ENCODE results near the gene NRROS. TPM values are rescaled to one million over a fixed set of nuclear protein-coding genes. Genes with fewer than 3 reads are reported as not detected.
A peak's percentile ranks its signal among the peaks of the same experiment; 100 is the strongest.

NRROS gene
- total and polyA plus RNA-seq, 2 of the 4 experiments (the other 2 are of a cell fraction) = 0.10 TPM; not detected in 1

- TF ChIP-seq RFX5 (IDR thresholded peaks at IDR 0.05; ENCODE audit: low read depth, low read length) = no peak
Observed at GRCh38 chr3:196686436-196686835, 46.9 kb downstream of the NRROS start (continued).

GRCh38 chr3:196688349-196688748 lies 48.9 kb downstream of the NRROS start:
- Histone ChIP-seq H3K79me1 (ENCODE audit: low read depth in 1 of 2, low read length in 2 of 2) (no peaks in the 10 kb centered on the region), H3K27ac (ENCODE audit: insufficient read depth, low read length) (no peak overlapping the region), H2AFZ (replicated peaks; ENCODE audit: low read length, poor library complexity) (peak overlapping the region; percentile 72), H2BK5ac (ENCODE audit: low read depth, low read length, poor library complexity, severe bottlenecking) (no peak overlapping the region), H2BK120ac (ENCODE audit: low read depth, low read length) (peak overlapping the region; percentile 56), H4K91ac (ENCODE audit: insufficient read depth, low read depth, low read length) (no peak overlapping the region; the same call in 1 of the 2 replicates), H3K27me3 (ENCODE audit: control insufficient read depth, insufficient read depth, low read length) (peaks cover 7% of the 10 kb centered on the region), H3K18ac (ENCODE audit: low read depth, low read length) (no peak overlapping the region), H3K9ac (ENCODE audit: low read depth, low read length) (peak overlapping the region; percentile 19; the same call in 1 of the 2 replicates), H3K4ac (ENCODE audit: low read depth, low read length) (peak overlapping the region; percentile 18; the same call in 1 of the 2 replicates), H3K4me2 (ENCODE audit: low read depth, low read length) (peak overlapping the region; percentile 88), H3K9me3 (ENCODE audit: control insufficient read depth, insufficient read depth, low read length) (no peaks in the 10 kb centered on the region), H4K8ac (ENCODE audit: low read depth in 2 of 2, low read length in 2 of 2) (peak overlapping the region; percentile 22 to 34; a peak in 1 of 4 replicates), H3K36me3 (ENCODE audit: control insufficient read depth, insufficient read depth, low read length) (no peaks in the 10 kb centered on the region), H2BK20ac (ENCODE audit: low read depth, low read length) (peak overlapping the region; percentile 63; the same call in 1 of the 2 replicates), H3K4me3 (ENCODE audit: insufficient read depth, low read depth, low read length) (no peak overlapping the region), H2AK5ac (ENCODE audit: low read depth, low read length) (no peak overlapping the region; the same call in 1 of the 2 replicates), H3K9me1 (ENCODE audit: insufficient read depth, low read length) (no peaks in the 10 kb centered on the region; the same call in 1 of the 2 replicates), H2AK9ac (replicated peaks; ENCODE audit: low read depth, low read length, poor library complexity) (peak overlapping the region; percentile 57), H3K14ac (replicated peaks; ENCODE audit: low read depth, low read length) (peak overlapping the region; percentile 78; the same call in 1 of the 2 replicates), H3K4me1 (ENCODE audit: control insufficient read depth, insufficient read depth, low read length) (peaks cover 4% of the 10 kb centered on the region; the same call in 1 of the 2 replicates), H3K56ac (ENCODE audit: extremely low read depth, insufficient read depth, low read length) (no peak overlapping the region), H2BK15ac (ENCODE audit: low read depth, low read length) (peak overlapping the region; percentile 0; the same call in 1 of the 3 replicates), H4K5ac (ENCODE audit: low read depth, low read length) (peak overlapping the region; percentile 92), H3K23ac (ENCODE audit: low read depth, low read length) (peak overlapping the region; percentile 83), H4K20me1 (ENCODE audit: insufficient read depth, low read length) (no peaks in the 10 kb centered on the region)
- dilution Hi-C loops (cut with HindIII; ENCODE audit: low sequenced_read_pairs, unreplicated experiment) (no loop called here), intact Hi-C loops (cut with micrococcal nuclease) (loop anchor here (10.0 kb wide), 1 partner anchor 434 kb away; no protein-coding TSS in a partner anchor), in situ Hi-C loops (cut with MboI; ENCODE audit: low sequenced_read_pairs) (loop anchor here (5.0 kb wide), 1 partner anchor 81 kb away; no protein-coding TSS in a partner anchor)
- WGBS, 2 experiments (ENCODE audit: extremely low coverage in 2 of 2, insufficient read length in 1 of 2) = no CpG with 5 or more reads among the region's 5 CpGs
- peak; percentile 69 for DNase-seq
- CTCF ChIA-PET = interaction anchor here (0.6 to 1.1 kb wide), 2 partner anchors 42 to 79 kb away, joined by 4 to 8 read pairs; no protein-coding TSS in a partner anchor
- BruUV-seq (replicated peaks) = no TSS peak
- peak; percentile 87 for TF ChIP-seq CEBPB (IDR thresholded peaks at IDR 0.05; ENCODE audit: low read depth, low read length)
- no peak for TF ChIP-seq ELK1 (IDR thresholded peaks at IDR 0.05; ENCODE audit: borderline replicate concordance, low read depth, low read length)
- peak; percentile 65 for ATAC-seq (ENCODE audit: low read depth)
- POLR2A ChIA-PET (ENCODE audit: unreplicated experiment) = interaction anchor here (0.9 kb wide), 1 partner anchor 11 kb away, joined by 3 read pairs; no protein-coding TSS in a partner anchor

Measured in IMR-90 (cell line).